Stimulated activated CD4-positive, alpha-beta T cell treated with anti-CD3 and anti-CD28 coated beads, Interleukin-15, amount 100 ng/mL, for 24 hours (primary cell): ENCODE measurements around the gene IFNE.
"Not testable (repeated sequence)": the region's sequence is repeated elsewhere in the genome, so short reads cannot be mapped to it uniquely, and the experiment has no call there.

Experiments
- DNase-seq: peaks from one replicate; pipeline ENCODE4 v3.0.0-alpha.2; 2020

IFNE gene

DNA sequence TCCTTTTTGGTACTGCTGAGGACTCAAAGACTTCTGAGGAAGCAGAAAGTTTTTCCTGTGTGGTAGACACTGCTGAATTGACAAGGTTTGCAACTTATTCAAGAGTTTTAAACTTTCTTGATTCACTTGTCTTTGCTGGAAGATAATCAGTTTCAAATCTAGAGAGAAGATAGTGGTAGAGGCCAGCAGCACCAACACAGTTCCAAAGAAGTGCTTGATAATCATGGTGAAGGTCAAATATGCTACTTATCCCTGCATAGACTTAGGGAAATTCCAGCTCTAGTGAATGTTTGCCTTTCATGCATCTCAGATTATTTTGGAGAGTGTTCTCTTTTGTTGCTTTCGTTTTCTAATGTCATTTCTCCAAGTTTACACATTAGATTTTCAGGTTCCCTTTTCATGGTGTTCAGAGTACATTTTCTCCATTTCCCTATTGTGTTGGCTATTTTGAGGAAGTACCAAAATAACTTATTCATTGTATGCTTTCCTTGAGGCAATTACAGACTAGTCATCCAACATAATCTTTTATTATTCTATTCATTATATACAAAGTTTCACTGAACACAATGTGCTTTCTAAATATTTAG lies 550 bp downstream of the IFNE start:
- DNase-seq = no peak

DNA sequence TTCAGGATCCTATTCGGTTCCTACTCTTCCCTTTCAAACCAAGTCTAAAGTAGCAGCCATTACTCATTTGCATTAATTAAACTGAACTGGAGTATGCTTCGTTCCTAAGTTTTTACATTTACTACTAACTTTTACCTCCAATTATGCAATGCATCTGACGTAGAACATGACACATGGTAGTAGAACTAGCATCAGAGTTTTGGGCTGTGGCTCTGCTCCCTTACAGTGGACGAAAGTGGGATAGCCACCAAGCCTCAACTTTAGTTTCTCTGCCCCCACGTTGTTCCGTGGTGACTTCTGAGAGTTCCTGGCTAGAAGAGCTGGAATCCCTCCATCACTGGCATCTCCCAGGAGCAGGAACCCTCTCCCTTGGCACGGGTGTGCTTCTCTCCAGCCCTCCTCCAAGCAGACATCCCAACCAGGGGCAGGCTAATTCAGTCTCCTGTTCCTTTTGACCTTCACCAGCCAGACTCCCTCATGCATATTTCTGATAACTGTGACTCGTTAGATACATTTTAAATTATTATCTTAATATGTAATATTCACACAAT lies 2.9 kb downstream of the IFNE start:
- no peak for DNase-seq

DNA sequence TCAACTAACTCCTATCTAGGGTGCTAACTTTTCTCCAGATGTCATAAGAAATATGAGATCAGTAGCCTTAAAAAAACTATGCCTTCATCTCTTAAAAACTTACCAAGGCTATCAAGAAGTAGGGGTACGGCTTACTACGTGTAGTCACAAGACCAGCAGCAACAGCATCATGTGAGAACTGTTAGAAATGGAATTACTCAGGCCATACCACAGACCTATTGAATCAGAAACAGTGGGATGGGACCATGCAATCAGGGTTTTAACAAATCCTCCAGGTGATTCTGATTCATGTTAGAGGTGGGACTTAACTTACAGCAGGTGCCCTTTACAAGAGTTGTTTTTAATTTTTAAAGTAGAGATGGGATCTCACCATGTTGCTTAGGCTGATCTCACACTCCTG lies 4.6 kb downstream of the IFNE start:
- no peak for DNase-seq

GRCh38 chr9:21473236-21473635 lies 8.9 kb downstream of the IFNE start:
- DNase-seq = no peak

GRCh38 chr9:21470126-21470525 lies 12.0 kb downstream of the IFNE start:
- no peak for DNase-seq

GRCh38 chr9:21465859-21466518 lies 16.1 kb downstream of the IFNE start:
- no peak for DNase-seq

- no peak for DNase-seq
Measured at GRCh38 chr9:21465138-21465537, 17.0 kb downstream of the IFNE start.

GRCh38 chr9:21461377-21461776 lies 20.7 kb downstream of the IFNE start:
- DNase-seq = no peak

DNA sequence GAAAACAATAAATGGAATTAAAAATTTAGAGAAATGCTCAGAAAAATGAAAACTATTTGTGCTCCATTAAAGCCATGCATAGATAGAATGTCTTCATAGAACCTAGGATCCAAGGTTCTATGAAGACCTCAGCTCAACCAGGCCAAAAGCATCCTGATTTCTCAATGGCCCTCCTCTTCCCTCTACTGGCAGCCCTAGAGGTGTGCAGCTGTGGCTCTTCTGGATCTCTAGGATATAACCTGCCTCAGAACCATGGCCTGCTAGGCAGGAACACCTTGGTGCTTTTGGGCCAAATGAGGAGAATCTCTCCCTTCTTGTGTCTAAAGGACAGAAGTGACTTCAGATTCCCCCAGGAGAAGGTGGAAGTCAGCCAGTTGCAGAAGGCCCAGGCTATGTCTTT lies 26.8 kb downstream of the IFNE start:
- peak; percentile 11 for DNase-seq

DNA sequence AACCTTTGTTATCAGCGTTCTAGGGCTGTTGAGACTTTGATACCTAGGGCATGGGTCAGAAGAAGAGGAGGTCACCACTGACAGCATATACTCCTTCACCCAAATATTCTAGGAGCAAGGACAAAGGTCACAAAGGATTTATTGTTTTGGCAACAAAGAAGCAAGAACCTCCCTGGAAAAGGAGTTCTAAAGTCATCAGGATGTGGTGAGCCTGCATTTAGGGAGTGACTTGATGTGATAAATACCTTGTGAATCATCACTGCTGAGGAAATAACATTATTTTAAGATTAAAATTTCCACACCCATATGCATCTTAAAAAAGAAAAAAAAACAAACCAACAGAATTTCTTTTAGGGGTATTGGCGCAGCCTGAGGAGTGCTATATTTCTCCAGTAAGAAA lies 28.0 kb downstream of the IFNE start:
- DNase-seq = no peak

GRCh38 chr9:21452681-21453080 lies 29.4 kb downstream of the IFNE start:
- no peak for DNase-seq

DNA sequence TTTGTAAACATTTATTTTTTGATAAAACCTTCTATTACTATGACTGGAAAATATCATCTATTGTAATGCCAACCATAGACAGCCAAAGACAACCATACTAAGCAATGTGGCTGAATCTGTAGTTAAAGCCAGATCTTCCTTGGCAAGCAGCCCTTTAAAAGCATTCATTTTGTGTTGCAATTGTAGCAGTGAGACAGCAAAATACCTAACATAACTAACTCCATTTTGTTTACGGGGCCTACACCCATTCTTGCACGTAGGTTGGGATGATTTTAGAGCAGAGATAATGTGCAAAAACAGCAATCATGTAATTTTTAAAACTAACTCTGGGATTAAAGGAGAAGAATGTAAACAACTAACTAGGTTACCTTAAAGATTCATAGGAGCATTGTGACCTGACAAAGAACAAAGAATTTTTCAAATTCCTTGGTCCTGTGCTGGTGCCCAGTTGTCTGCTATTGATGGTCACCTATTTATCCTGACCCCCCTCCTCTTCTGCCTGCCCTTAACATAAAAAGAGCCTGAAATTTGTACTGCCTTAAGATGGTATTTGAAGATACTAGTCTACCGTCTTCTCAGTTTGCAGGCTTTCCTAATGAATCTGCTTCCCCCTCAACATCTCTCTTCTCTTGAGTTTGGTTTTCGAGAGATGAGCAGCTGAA lies 31.2 kb downstream of the IFNE start:
- no peak for DNase-seq

GRCh38 chr9:21449312-21449711 lies 32.8 kb downstream of the IFNE start:
- not testable (repeated sequence) for DNase-seq

DNA sequence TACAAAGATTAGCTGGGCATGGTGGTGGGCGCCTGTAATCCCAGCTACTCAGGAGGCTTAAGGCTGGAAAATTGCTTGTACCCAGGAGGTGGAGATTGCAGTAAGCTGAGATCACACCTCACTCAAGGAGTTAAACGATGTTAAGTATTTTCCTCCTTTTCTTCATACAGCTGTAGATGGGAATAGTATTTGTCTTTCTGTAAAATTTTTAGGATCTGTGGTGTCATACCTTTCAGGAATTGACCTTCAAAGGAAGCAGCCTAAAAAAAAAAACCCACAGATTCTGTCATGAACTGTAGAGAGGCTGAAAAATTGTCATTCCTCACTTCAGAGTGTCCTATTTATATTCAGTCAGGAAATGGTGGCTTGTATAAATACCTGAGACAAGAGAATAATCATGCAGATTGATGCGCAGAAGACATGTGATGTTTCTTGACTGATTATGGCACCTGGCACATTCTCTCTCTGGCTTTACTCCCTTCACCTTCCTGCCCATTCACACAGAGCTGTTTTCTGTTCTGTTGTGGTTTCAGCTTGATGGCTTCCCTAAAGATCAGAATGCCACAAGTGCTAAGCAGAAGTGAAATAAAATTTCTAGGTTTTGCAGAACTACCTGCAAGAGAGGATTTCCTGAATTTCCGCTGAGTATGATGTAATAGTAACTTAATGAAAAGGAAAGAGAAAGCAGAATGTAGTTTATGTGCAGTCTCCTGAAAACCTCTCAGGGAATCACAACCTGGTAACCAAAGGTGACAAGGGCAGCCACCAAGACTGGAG lies 38.1 kb downstream of the IFNE start:
- no peak for DNase-seq

DNA sequence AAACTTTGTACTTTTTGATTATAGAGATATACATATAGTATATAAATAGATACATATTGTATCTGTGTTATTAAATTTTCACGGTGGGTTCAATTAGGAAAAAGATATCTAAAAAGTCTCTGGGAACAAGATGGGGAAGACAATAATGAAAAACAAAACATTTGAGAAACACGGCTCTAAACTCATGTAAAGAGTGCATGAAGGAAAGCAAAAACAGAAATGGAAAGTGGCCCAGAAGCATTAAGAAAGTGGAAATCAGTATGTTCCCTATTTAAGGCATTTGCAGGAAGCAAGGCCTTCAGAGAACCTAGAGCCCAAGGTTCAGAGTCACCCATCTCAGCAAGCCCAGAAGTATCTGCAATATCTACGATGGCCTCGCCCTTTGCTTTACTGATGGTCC lies 42.0 kb downstream of the IFNE start, which contains the start of gene IFNA1:
TSS of gene IFNA1 (plus strand) at position 301 of the 400 bp plus-strand sequence. CDS start at position 370, 69 bp downstream.
- no peak for DNase-seq

GRCh38 chr9:21435015-21435383 lies 47.1 kb downstream of the IFNE start:
- DNase-seq = not testable (repeated sequence)

- peak; percentile 59 for DNase-seq
Measured at GRCh38 chr9:21434202-21435014, 47.7 kb downstream of the IFNE start.

DNA sequence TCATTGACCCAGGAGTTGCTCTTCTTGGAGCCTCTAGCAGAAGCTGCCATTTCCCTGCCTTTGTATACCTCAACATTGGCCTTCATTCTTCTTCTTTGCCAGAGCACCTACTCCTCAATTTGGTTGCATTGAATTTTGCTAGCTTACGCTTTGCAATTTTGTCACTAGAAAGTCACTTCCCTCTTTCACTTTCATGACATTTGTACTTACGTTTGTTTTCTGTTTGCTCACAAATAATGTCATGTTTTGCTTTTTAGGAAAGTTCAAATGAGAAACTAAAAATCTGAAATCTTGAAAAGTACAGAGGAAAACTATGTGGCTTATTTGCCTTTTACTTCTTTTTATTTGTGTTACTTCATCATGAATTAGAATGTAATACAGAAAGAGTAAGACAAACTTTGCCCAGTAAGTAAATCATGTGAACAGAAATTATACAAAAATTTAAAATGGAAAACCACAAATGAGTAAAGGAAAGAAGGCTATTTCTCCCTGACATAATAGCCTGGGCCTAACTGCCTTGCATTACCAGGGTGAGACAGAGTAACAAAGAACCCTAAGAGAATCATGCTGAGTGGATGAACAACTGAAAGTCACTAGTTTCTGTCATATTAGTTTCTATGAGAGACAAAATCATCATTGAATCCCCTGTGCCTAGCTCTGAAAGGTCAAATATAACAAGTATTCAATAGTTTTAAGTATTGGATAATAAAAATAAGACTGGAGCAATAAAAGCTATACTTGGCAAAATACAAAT lies 49.3 kb downstream of the IFNE start:
- no peak for DNase-seq
